NCI-H2081 (cell line): ENCODE results near the gene CYB561D2.

Source experiments
- DNase-seq, 2 experiments: peaks; one replicate each; lab custom pipeline; 2025; lab: John Stamatoyannopoulos, UW

The CYB561D2 gene

GRCh38 chr3:50390508-50391224 lies 40.0 kb downstream of the CYB561D2 start:
- no peak for DNase-seq

- DNase-seq = no peak
Measured at GRCh38 chr3:50392101-50392715, 41.5 kb downstream of the CYB561D2 start.

GRCh38 chr3:50393061-50393460 lies 42.4 kb downstream of the CYB561D2 start:
- no peak for DNase-seq

- DNase-seq = no peak
Measured at GRCh38 chr3:50395070-50395860, 44.6 kb downstream of the CYB561D2 start.

- DNase-seq = no peak
Measured at GRCh38 chr3:50396502-50396901, 45.8 kb downstream of the CYB561D2 start.

- DNase-seq = no peak
Measured at GRCh38 chr3:50401978-50402595, 51.4 kb downstream of the CYB561D2 start.
